Astrocyte of the cerebellum (primary cell): Measurements from ENCODE around the gene INPP4A.

Experiments
- DNase-seq: peaks from one replicate; pipeline ENCODE4 v3.0.0-alpha.2; 2011; ENCODE audit warnings: low read depth
- H3K4me3 ChIP-seq: 2 replicates; pipeline ENCODE4 v1.5.1; 2011; ENCODE audit warnings: mild to moderate bottlenecking, low read depth, low read length, moderate library complexity
- in situ Hi-C: cut with HindIII; loops from 2 replicates; pipeline ENCODE4 v1.10.0; 2017; ENCODE audit warnings: low sequenced_read_pairs
- TF ChIP-seq, protein P1 (sequence below): IDR thresholded peaks from 2 replicates; pipeline ENCODE4 v1.5.1; 2012; ENCODE audit warnings: low read length, low read depth, moderate library complexity, mild to moderate bottlenecking; ENCODE audit errors: missing control alignments

Gene INPP4A

GRCh38 chr2:98582523-98582922 is 137.9 kb downstream of the INPP4A start:
- DNase-seq = no peak
- in situ Hi-C loops = no loop called here
- TF ChIP-seq, protein P1, sequence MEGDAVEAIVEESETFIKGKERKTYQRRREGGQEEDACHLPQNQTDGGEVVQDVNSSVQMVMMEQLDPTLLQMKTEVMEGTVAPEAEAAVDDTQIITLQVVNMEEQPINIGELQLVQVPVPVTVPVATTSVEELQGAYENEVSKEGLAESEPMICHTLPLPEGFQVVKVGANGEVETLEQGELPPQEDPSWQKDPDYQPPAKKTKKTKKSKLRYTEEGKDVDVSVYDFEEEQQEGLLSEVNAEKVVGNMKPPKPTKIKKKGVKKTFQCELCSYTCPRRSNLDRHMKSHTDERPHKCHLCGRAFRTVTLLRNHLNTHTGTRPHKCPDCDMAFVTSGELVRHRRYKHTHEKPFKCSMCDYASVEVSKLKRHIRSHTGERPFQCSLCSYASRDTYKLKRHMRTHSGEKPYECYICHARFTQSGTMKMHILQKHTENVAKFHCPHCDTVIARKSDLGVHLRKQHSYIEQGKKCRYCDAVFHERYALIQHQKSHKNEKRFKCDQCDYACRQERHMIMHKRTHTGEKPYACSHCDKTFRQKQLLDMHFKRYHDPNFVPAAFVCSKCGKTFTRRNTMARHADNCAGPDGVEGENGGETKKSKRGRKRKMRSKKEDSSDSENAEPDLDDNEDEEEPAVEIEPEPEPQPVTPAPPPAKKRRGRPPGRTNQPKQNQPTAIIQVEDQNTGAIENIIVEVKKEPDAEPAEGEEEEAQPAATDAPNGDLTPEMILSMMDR = no peak
- no peak overlapping the region for H3K4me3 ChIP-seq

- no peak overlapping the region for H3K4me3 ChIP-seq
- no peak for DNase-seq
- TF ChIP-seq, protein P1 = no peak
- in situ Hi-C loops = no loop called here
Measured at GRCh38 chr2:98583276-98583675, 138.6 kb downstream of the INPP4A start.

- in situ Hi-C loops = no loop called here
- no peak for DNase-seq
- TF ChIP-seq, protein P1 = no peak
- no peak overlapping the region for H3K4me3 ChIP-seq
Measured at GRCh38 chr2:98583816-98584618, 139.4 kb downstream of the INPP4A start.

DNA sequence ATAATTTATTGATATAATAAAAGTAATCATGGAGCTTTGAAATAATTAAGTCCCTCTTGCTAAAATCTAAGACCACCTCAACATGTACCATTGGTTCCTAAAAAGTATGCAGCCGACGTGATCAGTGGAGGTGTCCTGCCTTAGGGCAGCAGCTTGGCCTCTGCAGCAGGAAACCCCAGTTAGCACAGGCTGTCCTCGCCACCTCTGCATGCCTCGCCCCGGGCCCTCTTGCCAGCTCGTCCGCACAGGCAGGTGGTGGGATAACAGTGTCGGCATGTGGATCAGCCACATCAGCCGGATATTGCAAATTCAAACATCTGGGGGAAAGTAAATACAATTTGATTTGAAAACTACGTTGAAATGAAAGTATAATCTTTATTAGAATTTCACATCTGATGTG is 140.7 kb downstream of the INPP4A start:
- in situ Hi-C loops = no loop called here
- TF ChIP-seq, protein P1 = no peak
- H3K4me3 ChIP-seq = no peak overlapping the region
- no peak for DNase-seq

GRCh38 chr2:98586551-98587140 is 142.0 kb downstream of the INPP4A start:
- no peak for DNase-seq
- TF ChIP-seq, protein P1 = no peak
- in situ Hi-C loops = no loop called here

GRCh38 chr2:98588880-98589431 is 144.3 kb downstream of the INPP4A start:
- DNase-seq = no peak

More at GRCh38 chr2:98586551-98587140, 142.0 kb downstream of the INPP4A start:
- no peak overlapping the region for H3K4me3 ChIP-seq

More at GRCh38 chr2:98588880-98589431, 144.3 kb downstream of the INPP4A start:
- TF ChIP-seq, protein P1 = no peak
- in situ Hi-C loops = no loop called here
- no peak overlapping the region for H3K4me3 ChIP-seq
